GM21786 (cell line): Measurements from ENCODE around the gene SPINK5.

Source experiments
- ATAC-seq: cut with Tn5 transposase; IDR thresholded peaks from one replicate; pipeline ENCODE4 v1.9.1; 2021; ENCODE audit not compliant: unreplicated experiment

The SPINK5 gene

GRCh38 chr5:148090773-148091250 lies 27.0 kb downstream of the SPINK5 start:
- peak; percentile 62 for ATAC-seq

- no peak for ATAC-seq
Measured at GRCh38 chr5:148091991-148092964, 28.5 kb downstream of the SPINK5 start.

- ATAC-seq, result no peak
Measured at GRCh38 chr5:148094336-148094735, 30.6 kb downstream of the SPINK5 start.

- ATAC-seq, result no peak
Measured at GRCh38 chr5:148104226-148104625, 40.4 kb downstream of the SPINK5 start.

- no peak for ATAC-seq
Measured at GRCh38 chr5:148107608-148108007, 43.8 kb downstream of the SPINK5 start.

GRCh38 chr5:148113243-148113642 lies 49.5 kb downstream of the SPINK5 start:
- ATAC-seq, result no peak

- no peak for ATAC-seq
Measured at GRCh38 chr5:148120317-148120716, 56.5 kb downstream of the SPINK5 start.

- no peak for ATAC-seq
Measured at GRCh38 chr5:148125641-148126040, 61.9 kb downstream of the SPINK5 start.

GRCh38 chr5:148135091-148136048 lies 71.6 kb downstream of the SPINK5 start:
- no peak for ATAC-seq

- ATAC-seq, result no peak
Measured at GRCh38 chr5:148140846-148141245, 77.1 kb downstream of the SPINK5 start.

- ATAC-seq, result no peak
Measured at GRCh38 chr5:148141645-148142044, 77.9 kb downstream of the SPINK5 start.

GRCh38 chr5:148145916-148146315 lies 82.1 kb downstream of the SPINK5 start:
- no peak for ATAC-seq

GRCh38 chr5:148146487-148146886 lies 82.7 kb downstream of the SPINK5 start:
- ATAC-seq, result no peak

- no peak for ATAC-seq
Measured at GRCh38 chr5:148147415-148147814, 83.6 kb downstream of the SPINK5 start.

GRCh38 chr5:148151872-148152271 lies 88.1 kb downstream of the SPINK5 start:
- no peak for ATAC-seq

- ATAC-seq, result no peak
Measured at GRCh38 chr5:148152781-148153180, 89.0 kb downstream of the SPINK5 start.

- ATAC-seq, result no peak
Measured at GRCh38 chr5:148156609-148157008, 92.8 kb downstream of the SPINK5 start.

- ATAC-seq, result no peak
Measured at GRCh38 chr5:148162038-148162437, 98.3 kb downstream of the SPINK5 start.

GRCh38 chr5:148163345-148163744 lies 99.6 kb downstream of the SPINK5 start:
- no peak for ATAC-seq

- no peak for ATAC-seq
Measured at GRCh38 chr5:148166550-148167283, 102.9 kb downstream of the SPINK5 start.

- no peak for ATAC-seq
Measured at GRCh38 chr5:148168246-148168645, 104.5 kb downstream of the SPINK5 start, which contains the start of gene SPINK14. Gene SPINK14 (plus strand): TSS chr5:148168546. CDS start chr5:148169733, 1,187 bp downstream.
